ENCODE results near the gene CDHR1. TPM values are rescaled to one million over a fixed set of nuclear protein-coding genes. Genes with fewer than 3 reads are reported as not detected.
A peak's percentile ranks its signal among the peaks of the same experiment; 100 is the strongest.

Gene CDHR1
- total RNA-seq, 1 experiment from 2014 or later = 6.6 TPM

DNA sequence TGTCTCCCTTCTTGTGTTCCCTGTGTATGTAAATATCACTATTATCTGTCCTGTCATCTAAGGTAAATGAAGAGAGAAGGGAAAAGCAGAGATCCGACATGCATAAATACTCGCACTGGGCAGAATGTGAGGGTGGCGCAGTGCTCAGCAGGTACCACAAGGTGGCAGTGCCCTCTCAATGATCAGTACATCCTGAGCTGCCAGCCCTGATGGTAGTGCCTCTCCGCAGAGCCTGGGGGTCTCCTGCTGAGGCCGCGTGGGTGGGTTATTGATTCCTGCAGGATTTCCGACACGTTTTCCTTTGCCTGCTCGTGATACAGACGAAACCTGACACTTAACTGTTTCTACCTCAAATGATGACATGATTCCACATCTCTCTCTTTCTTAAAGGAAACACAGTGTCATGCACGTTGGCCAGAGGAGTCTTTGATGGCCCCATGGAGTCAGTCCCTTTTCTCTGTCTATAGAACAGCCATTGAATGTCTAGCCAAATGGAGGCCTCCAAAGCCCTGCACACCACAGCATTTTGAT, 70.3 kb downstream of the CDHR1 start:
- Histone ChIP-seq H2BK15ac (ENCODE audit: low read depth, low read length) (no peak overlapping the region), H3K4me1 (ENCODE audit: insufficient read depth, low read length) (no peaks in the 10 kb centered on the region; the same call in 1 of the 2 replicates), H2AK5ac (ENCODE audit: insufficient read length, low read length) (no peak overlapping the region), H2BK20ac (ENCODE audit: low read depth, low read length, poor library complexity, severe bottlenecking) (no peak overlapping the region), H2BK120ac (ENCODE audit: low read depth, low read length, poor library complexity, severe bottlenecking) (no peak overlapping the region), H3K9me3 (ENCODE audit: control insufficient read depth, low read depth, low read length) (no peaks in the 10 kb centered on the region), H2BK5ac (ENCODE audit: insufficient read length, low read length) (no peak overlapping the region), H2AFZ (ENCODE audit: low read length) (no peak overlapping the region), H3K79me1 (ENCODE audit: insufficient read depth, low read depth, low read length, poor library complexity, severe bottlenecking) (no peaks in the 10 kb centered on the region), H3K79me2 (ENCODE audit: insufficient read depth, low read length) (no peaks in the 10 kb centered on the region), H3K14ac (ENCODE audit: insufficient read depth, low read length) (no peak overlapping the region), H3K23ac (ENCODE audit: insufficient read length, low read depth, low read length) (no peak overlapping the region), H4K20me1 (ENCODE audit: control insufficient read depth, insufficient read depth, insufficient read length) (no peaks in the 10 kb centered on the region), H3K9ac (ENCODE audit: extremely low read depth, insufficient read length, low read length) (no peak overlapping the region), H3K56ac (ENCODE audit: insufficient read length, low read depth, low read length) (no peak overlapping the region), H3T11ph (ENCODE audit: low read length) (no peak overlapping the region), H3K4ac (ENCODE audit: low read depth, low read length) (no peak overlapping the region), H4K8ac (replicated peaks; ENCODE audit: insufficient read length, low read depth, low read length) (no peak overlapping the region), H2BK12ac (ENCODE audit: insufficient read length, low read depth, low read length) (no peak overlapping the region), H3K23me2 (ENCODE audit: insufficient read length, low read depth, low read length, poor library complexity, severe bottlenecking) (no peaks in the 10 kb centered on the region), H3K4me2 (ENCODE audit: insufficient read depth, insufficient read length, low read length) (peak overlapping the region; percentile 7), H3K18ac (ENCODE audit: insufficient read length, low read depth, low read length) (no peak overlapping the region), H4K5ac (ENCODE audit: insufficient read length, low read depth, low read length) (no peak overlapping the region), H3K27me3 (ENCODE audit: insufficient read depth, low read length) (no peaks in the 10 kb centered on the region), H4K91ac (ENCODE audit: insufficient read length, low read depth, low read length) (no peak overlapping the region), H3K27ac (ENCODE audit: insufficient read length, low read depth, low read length) (no peak overlapping the region)
- Mint-ChIP-seq H3K4me1 (peaks cover 17 to 19% of the 10 kb centered on the region in 2 experiments), H3K27me3 (ENCODE audit: low read depth) (peaks cover 4% of the 10 kb centered on the region), H3K27ac (no peak overlapping the region), H3K9me3 (no peaks in the 10 kb centered on the region), H3K36me3 (ENCODE audit: insufficient read depth in 1 of 3, low read depth in 3 of 3) (no peaks in the 10 kb centered on the region; a peak in 1 of 7 replicates), H3K4me3 (peak overlapping the region in 1 of 2 experiments; percentile 1; a peak in 1 of 5 replicates)
- no CpG with 5 or more reads among the region's 11 CpGs for WGBS (ENCODE audit: extremely low coverage, insufficient read length, low lambda C conversion rate)
- peak; percentile 78 for DNase-seq
- TF ChIP-seq, protein P1, sequence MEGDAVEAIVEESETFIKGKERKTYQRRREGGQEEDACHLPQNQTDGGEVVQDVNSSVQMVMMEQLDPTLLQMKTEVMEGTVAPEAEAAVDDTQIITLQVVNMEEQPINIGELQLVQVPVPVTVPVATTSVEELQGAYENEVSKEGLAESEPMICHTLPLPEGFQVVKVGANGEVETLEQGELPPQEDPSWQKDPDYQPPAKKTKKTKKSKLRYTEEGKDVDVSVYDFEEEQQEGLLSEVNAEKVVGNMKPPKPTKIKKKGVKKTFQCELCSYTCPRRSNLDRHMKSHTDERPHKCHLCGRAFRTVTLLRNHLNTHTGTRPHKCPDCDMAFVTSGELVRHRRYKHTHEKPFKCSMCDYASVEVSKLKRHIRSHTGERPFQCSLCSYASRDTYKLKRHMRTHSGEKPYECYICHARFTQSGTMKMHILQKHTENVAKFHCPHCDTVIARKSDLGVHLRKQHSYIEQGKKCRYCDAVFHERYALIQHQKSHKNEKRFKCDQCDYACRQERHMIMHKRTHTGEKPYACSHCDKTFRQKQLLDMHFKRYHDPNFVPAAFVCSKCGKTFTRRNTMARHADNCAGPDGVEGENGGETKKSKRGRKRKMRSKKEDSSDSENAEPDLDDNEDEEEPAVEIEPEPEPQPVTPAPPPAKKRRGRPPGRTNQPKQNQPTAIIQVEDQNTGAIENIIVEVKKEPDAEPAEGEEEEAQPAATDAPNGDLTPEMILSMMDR (conservative IDR thresholded peaks at IDR 0.05) = peak; percentile 97

Data from H9 (cell line).